Measurements from ENCODE around the gene CLSTN3.

GRCh38 chr12:7162691-7163114 is 32.5 kb downstream of the CLSTN3 start:
- TF ChIP-seq CTCF (IDR thresholded peaks at IDR 0.05) (peak in 2 of 3 experiments; percentile 22 to 45), POLR2A (IDR thresholded peaks at IDR 0.05) (no peak)

All from testis (tissue), 2 donors.